ENCODE results near the gene ING3. TPM values are rescaled to one million over a fixed set of nuclear protein-coding genes. Genes with fewer than 3 reads are reported as not detected.

Gene ING3
- total and polyA plus RNA-seq, 9 of the 15 experiments (the other 6 are each of a cell fraction or from before 2014, with no cell fraction given) = 22.8 to 233 (median 50.4) TPM

DNA sequence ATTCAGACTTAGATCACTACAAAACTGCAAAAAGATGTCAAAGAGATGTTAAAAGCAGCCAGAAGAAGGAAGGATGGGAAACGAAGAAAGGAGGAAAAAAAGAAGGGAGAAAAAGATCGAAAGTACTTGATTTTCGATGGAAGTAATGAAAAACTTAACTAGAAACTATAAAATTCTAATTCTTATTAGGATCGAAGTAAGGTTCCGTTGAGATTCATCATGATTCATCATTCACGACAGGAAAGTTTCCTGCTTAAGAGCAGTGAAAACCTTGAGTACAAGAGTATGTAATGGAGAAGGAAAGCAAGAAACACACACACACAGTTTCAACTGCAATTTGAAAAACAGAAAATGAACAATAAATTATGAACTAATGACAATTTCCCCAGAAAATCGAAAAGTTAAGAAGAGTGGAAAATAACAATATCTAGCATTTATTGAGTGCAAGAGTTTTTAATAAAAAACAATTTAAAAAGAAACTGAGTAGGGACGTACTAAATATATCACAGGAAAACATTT lies 1.1 kb upstream of the ING3 start:
- intact Hi-C loops (cut with micrococcal nuclease) = no loop called here
- ChIA-PET POLR2A (no interaction called here), CTCF (ENCODE audit: low intra/inter-chr PET ratio) (no interaction called here)
- no TSS peak for BruUV-seq (replicated peaks)
- H3K9me1 ChIP-seq (ENCODE audit: control insufficient read depth, insufficient read depth, low read length) = no peaks in the 10 kb centered on the region
- peaks cover 30% of the 10 kb centered on the region for H3K79me2 ChIP-seq (ENCODE audit: control insufficient read depth, insufficient read depth, low read length)
- FAIRE-seq (peak; percentile 26), ATAC-seq (peak; percentile 11; the same call in 2 of the 3 replicates), DNase-seq (ENCODE audit: extremely low read depth in 1 of 4, low spot score in 3 of 4) (peak in 1 of 4 experiments; percentile 45)
- peaks cover 26% of the 10 kb centered on the region for H3K36me3 ChIP-seq (ENCODE audit: control insufficient read depth, insufficient read depth, low read length)
- H3K4me2 ChIP-seq (ENCODE audit: insufficient read depth, low read length) = peak overlapping the region; percentile 99
- H2AFZ ChIP-seq (ENCODE audit: low read depth, low read length) = peak overlapping the region; percentile 84
- H3K9me3 ChIP-seq (replicated peaks; ENCODE audit: control insufficient read depth, insufficient read depth, low read depth, low read length) = no peaks in the 10 kb centered on the region
- H3K4me3 ChIP-seq = peak overlapping the region; percentile 55
- H4K20me1 ChIP-seq (replicated peaks; ENCODE audit: control insufficient read depth, insufficient read depth, low read length) = no peaks in the 10 kb centered on the region
- H3K4me1 ChIP-seq (replicated peaks in 1 of 2; ENCODE audit: control insufficient read depth in 2 of 2, insufficient read depth in 2 of 2, low read length in 2 of 2) = peaks cover 0 to 5% of the 10 kb centered on the region in 2 experiments; a peak in 2 of 5 replicates
- in situ Hi-C loops (cut with MboI) = no loop called here
- 1% methylated on average over 8 of the region's 8 CpGs for WGBS (ENCODE audit: insufficient coverage, low coverage, missing lambda C conversion rate)
- no peaks in the 10 kb centered on the region for H3K27me3 ChIP-seq (ENCODE audit: control insufficient read depth in 2 of 2, insufficient read depth in 2 of 2, low read length in 2 of 2)
- H3K27ac ChIP-seq (ENCODE audit: extremely low read depth, low read depth, low read length) = peak overlapping the region; percentile 95
- peak overlapping the region in 1 of 2 experiments; percentile 90; a peak in 2 of 4 replicates for H3K9ac ChIP-seq (ENCODE audit: insufficient read depth in 1 of 2, low read depth in 2 of 2, low read length in 2 of 2)
- TF ChIP-seq, protein P1, sequence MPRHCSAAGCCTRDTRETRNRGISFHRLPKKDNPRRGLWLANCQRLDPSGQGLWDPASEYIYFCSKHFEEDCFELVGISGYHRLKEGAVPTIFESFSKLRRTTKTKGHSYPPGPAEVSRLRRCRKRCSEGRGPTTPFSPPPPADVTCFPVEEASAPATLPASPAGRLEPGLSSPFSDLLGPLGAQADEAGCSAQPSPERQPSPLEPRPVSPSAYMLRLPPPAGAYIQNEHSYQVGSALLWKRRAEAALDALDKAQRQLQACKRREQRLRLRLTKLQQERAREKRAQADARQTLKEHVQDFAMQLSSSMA (CRISPR knock-in tag; IDR thresholded peaks at IDR 0.05) = no peak
- no peak for TF ChIP-seq SMARCB1 (IDR thresholded peaks at IDR 0.05; ENCODE audit: insufficient read length, low read depth)
- TF ChIP-seq ZFP1 (CRISPR knock-in tag; IDR thresholded peaks at IDR 0.05) = no peak
- TF ChIP-seq ZBED1 (IDR thresholded peaks at IDR 0.05) = no peak
- TF ChIP-seq BRD9 (IDR thresholded peaks at IDR 0.05; ENCODE audit: low read depth, partially characterized antibody) = peak; percentile 63
- no peak; the same call in 1 of the 2 replicates for TF ChIP-seq ZNF766 (CRISPR knock-in tag; conservative IDR thresholded peaks at IDR 0.05)
- no peak for TF ChIP-seq EP400 (IDR thresholded peaks at IDR 0.05)
- 0 out of 4 replicates have a peak, but pooled peaks of 1 of the 2 experiments have one; percentile 37 for TF ChIP-seq HDAC1 (IDR thresholded peaks at IDR 0.05)
- TF ChIP-seq ZNF717 (CRISPR knock-in tag; IDR thresholded peaks at IDR 0.05) = no peak
- no peak for TF ChIP-seq KAT2B (IDR thresholded peaks at IDR 0.05; ENCODE audit: low read depth, low read length)
- TF ChIP-seq, protein P2, sequence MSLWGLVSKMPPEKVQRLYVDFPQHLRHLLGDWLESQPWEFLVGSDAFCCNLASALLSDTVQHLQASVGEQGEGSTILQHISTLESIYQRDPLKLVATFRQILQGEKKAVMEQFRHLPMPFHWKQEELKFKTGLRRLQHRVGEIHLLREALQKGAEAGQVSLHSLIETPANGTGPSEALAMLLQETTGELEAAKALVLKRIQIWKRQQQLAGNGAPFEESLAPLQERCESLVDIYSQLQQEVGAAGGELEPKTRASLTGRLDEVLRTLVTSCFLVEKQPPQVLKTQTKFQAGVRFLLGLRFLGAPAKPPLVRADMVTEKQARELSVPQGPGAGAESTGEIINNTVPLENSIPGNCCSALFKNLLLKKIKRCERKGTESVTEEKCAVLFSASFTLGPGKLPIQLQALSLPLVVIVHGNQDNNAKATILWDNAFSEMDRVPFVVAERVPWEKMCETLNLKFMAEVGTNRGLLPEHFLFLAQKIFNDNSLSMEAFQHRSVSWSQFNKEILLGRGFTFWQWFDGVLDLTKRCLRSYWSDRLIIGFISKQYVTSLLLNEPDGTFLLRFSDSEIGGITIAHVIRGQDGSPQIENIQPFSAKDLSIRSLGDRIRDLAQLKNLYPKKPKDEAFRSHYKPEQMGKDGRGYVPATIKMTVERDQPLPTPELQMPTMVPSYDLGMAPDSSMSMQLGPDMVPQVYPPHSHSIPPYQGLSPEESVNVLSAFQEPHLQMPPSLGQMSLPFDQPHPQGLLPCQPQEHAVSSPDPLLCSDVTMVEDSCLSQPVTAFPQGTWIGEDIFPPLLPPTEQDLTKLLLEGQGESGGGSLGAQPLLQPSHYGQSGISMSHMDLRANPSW (CRISPR knock-in tag; IDR thresholded peaks at IDR 0.05) = no peak
- peak; percentile 9 for TF ChIP-seq DACH1 (IDR thresholded peaks at IDR 0.05; ENCODE audit: partially characterized antibody)
- TF ChIP-seq, protein P3, sequence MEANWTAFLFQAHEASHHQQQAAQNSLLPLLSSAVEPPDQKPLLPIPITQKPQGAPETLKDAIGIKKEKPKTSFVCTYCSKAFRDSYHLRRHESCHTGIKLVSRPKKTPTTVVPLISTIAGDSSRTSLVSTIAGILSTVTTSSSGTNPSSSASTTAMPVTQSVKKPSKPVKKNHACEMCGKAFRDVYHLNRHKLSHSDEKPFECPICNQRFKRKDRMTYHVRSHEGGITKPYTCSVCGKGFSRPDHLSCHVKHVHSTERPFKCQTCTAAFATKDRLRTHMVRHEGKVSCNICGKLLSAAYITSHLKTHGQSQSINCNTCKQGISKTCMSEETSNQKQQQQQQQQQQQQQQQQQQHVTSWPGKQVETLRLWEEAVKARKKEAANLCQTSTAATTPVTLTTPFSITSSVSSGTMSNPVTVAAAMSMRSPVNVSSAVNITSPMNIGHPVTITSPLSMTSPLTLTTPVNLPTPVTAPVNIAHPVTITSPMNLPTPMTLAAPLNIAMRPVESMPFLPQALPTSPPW (CRISPR knock-in tag; IDR thresholded peaks at IDR 0.05) = no peak
- peak; percentile 36; the same call in 1 of the 2 replicates for TF ChIP-seq CTBP1 (IDR thresholded peaks at IDR 0.05; ENCODE audit: borderline replicate concordance)
